GM18499 (cell line): ENCODE results near the gene SAP25.
"Not testable (repeated sequence)": the region's sequence is repeated elsewhere in the genome, so short reads cannot be mapped to it uniquely, and the experiment has no call there.

Source experiments
- ATAC-seq: cut with Tn5 transposase; IDR thresholded peaks from one replicate; pipeline ENCODE4 v1.9.1; 2021; ENCODE audit warnings: moderate number of reproducible peaks; ENCODE audit not compliant: insufficient read depth, unreplicated experiment

SAP25 gene

DNA sequence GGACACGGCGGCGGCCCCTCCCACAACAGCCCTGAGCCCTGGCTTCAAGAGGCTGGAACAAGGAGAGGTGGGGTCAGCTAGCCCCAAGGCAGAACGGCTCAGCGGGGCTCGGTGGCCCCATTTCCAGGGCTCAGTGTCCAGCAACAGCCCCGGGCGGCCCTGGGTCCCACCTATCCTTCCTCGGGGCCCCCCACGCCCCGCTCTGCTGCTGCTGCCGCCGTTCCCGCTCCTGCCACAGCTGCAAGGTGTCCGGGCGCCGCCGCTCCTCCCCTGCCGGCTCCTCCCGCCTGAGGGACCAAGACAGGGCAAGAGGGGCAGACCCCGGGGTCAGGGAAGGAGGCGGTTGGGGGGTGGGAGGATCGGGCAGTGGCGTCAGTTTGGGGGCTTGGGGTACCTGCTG, 3.4 kb upstream of the SAP25 start:
- ATAC-seq, result no peak

DNA sequence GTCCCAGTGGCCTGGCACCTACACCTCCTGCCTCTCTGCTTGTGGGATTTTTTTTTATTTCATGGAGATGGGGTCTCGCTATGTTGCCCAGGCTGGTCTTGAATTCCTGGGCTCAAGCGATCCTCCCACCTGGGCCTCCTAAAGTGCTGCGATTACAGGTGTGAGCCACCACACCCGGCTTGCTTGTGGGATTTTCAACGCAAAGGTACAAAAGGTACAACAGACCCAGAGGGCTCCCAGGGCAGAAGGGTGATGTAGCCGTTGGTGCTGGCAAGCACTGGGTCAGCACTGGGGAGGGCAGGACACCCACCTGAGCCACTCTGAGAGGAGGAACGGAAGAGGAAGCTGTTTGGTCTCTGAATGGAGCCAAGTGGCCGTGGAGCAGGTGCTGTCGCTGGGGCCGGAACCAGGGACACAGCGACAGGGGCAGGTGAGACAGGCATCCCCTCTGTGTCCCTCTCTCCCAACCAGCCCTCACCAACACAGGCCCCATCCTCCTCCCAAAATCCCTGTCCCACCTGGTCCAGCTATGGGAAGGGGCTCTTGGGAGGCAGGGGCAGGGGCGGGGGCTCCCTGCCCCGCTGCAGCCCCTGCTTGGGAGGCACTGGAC, 2.8 kb upstream of the SAP25 start:
- no peak for ATAC-seq

DNA sequence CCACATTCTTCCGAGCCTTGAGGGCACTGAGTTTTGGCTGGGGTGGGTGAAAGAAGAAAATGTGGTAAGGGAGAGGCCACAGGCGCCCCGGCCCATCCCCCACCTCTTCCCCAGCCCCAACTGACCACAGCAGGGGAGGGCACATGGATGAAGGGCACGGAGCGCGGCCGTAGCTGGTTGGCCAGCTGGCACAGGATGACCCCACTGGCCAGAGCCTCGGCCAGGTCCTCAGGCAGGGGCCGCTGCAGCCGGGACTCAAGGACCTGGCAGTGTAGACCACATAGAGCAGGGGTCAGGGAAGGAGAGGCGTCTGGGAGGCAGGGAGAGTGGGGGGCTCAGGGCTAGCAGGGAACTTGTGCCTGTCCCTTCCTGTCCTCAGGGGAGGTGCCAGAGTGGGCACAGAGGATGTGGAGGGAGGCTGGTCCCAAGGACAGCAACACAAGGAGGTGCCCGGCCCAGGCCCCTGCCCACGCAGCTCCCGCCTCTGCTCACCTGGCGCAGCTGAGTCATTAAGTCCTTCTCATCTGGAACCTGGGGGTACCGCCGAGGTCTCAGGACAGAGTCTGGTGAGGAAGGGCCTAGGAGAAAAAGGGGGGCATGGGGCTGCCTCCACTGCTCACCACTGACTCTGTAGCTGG, 2.2 kb upstream of the SAP25 start:
- no peak for ATAC-seq

DNA sequence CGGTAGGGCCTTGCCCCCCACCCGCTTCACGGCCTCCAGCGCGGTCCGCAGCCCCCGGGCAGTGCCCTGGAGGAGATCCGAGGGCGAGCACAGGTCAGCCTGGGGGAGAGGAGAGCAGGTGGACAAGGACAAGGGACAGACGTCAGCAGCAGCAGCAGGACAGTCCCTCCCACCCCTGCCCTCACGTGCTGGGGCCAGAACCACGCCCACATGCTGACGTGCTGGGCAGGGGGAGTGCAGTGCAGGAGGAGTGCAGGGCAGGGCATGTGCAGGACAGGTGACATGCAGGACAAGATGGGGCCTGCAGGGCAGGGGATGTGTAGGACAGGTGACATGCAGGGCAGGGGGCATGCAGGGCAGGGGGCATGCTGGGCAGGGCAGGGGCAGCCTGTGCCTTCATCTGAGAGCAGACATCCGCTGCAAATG, 1.5 kb upstream of the SAP25 start:
- no peak for ATAC-seq

DNA sequence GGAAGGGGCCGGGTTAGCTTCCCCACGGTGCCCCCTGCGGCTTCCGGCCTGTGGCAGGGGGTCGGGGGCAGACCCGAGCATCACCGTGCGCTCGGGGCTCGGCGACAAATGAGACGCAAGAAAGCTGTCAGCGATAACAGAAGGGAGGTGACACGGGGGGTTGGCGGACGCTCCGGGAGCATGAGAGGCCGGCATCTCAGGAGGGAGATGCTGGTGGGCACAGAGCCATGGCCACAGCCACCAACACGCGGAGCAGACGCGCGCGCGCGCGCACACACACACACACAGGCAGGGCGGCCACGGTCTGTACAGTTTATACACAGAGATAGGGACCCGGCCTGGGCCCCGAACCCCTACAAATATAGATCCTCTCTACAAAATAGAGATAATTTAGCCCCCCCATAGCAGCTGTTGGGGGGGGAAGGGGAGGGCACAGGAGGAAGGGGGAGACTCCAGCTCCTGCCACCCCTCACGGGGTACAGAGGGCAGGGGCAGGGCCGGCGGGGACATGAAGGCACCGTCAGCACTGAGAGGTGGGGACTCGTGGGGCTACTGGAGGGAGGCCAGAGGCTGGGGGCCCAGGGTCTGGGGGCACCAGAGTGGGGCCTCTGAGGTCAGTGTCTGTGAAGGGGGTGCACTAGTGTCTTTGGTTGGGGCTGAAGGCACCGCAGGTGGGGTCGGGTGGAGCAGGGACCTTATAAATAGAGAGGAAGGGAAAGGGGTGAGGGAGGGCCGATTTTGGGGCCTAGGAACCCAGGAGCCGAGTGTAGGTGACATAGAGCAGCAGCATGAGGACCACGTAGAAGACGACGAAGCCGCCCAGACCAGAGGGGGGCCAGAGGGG, 884 bp upstream of the SAP25 start:
- ATAC-seq, result no peak

DNA sequence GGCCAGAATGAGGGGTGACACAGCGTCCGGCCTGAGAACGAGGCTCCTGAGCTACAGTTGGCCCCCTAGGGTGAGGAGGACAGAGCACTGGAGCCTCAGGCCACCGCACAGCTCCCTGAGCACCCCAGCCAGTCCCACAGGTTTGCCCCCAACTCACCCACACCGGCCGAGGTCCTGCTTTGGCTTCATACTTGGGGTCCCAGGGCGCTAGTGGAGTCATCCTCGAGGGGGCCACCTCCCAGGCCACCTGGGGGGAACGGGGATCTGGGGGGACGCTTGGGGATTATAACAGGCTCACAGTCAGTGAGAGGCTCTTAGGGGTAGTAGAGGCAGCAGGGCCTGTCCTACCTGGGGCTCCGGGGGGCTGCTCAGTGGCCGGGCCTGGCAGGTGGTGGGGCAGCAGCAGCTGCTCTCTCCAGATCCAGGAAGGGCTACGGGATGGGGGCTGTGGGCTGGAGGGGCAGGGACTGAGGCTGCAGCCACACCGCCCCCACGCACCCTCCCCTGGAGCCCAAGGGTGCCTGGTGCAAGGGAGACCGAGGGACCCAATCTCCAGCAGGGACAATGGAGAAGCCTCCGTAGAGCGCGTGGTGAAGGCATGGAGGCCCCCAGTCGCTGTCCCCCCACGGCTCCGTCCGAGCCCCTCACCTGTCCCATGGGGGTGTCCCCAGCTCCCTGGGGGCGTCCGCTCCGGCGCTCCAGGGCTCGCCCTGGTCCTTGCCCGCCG, 588 bp downstream of the SAP25 start:
- no peak for ATAC-seq

DNA sequence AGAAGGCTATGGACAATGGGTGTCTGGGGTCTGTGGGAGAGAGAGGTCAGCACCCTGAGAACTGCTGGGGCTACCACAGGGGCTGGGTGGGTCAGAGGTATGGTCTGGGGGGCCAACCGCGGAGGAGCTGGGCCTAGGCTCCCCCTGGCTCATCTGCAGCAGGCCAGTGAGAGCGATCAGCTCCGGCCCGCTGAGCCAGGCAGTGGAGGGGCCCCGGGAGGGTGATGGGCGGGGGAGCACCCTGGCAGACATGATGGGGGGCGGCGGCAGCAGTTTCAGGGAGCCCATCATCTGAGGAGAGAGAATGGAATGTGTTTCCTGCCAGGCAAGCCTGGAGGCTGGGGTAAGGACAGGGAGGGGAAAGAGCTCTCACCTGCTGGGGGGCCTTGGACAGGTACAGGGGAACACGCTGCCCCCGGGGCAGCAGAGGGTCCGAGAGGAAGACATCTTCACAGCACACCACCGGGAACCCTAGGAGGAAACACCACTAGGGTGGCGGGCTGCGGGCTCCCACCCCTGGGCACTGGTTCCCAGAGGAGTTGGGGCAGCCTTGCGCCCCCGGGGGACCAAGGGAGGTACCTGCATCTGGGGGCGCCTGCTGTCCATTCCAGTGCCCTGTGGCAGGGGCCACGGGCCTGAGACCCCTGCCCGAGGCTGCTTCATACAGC, 1.3 kb downstream of the SAP25 start:
- ATAC-seq, result no peak

DNA sequence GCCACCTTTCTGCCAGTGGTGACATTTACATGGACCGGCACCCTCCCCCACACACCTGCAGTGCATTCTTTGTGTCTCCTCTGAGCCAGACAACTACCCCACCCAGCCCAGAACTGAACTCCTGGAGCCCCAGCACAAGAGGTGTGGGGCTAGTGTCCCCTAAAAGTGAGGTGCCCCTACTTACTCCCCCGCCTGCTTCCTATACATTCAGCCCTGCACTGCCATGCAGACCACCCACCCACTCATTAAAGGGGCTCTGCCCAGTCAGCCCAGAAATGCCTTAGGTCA, 1.9 kb downstream of the SAP25 start:
- no peak for ATAC-seq

DNA sequence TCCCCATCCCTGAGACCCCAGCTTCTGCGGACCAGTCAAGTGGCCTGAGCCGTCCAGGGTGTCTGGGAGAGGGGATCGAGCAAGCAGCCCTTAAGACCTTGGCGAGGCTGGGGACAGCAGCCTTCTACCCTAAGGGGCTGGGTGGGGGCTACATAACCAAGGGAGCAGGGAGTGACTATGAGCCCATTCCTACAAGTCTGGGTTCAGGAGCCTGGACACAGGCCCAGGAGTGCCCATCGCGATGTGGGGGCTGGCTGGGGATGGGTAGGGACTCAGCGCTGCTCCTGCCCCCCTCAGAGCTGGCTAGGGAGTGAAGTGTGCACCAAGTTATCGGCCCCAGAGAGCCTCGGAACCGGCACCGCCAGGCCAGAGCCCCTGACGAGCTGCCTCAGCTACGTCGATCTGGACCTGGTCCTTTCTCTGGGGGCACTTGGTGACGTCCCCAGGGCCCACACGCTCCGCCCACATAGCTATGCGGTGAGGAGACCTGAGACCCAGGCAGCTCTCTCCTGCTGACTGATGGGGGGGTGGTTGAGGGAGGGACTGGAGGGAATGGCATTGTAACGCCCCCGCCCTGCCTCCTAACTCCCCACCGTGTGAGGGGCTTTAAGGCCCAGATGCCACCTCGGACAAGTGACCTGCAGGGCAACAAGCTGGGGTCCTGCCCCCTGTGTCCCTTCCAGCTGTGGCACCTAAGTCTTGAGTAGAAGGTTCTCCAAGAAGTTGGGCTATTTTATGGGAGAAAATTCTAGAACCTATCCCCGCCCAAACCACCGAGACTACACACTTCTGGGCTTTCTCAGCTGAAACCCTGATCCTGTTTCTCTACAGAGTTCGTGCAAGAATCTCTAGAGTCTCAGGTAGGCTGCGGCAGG, 2.5 kb downstream of the SAP25 start:
- no peak for ATAC-seq

DNA sequence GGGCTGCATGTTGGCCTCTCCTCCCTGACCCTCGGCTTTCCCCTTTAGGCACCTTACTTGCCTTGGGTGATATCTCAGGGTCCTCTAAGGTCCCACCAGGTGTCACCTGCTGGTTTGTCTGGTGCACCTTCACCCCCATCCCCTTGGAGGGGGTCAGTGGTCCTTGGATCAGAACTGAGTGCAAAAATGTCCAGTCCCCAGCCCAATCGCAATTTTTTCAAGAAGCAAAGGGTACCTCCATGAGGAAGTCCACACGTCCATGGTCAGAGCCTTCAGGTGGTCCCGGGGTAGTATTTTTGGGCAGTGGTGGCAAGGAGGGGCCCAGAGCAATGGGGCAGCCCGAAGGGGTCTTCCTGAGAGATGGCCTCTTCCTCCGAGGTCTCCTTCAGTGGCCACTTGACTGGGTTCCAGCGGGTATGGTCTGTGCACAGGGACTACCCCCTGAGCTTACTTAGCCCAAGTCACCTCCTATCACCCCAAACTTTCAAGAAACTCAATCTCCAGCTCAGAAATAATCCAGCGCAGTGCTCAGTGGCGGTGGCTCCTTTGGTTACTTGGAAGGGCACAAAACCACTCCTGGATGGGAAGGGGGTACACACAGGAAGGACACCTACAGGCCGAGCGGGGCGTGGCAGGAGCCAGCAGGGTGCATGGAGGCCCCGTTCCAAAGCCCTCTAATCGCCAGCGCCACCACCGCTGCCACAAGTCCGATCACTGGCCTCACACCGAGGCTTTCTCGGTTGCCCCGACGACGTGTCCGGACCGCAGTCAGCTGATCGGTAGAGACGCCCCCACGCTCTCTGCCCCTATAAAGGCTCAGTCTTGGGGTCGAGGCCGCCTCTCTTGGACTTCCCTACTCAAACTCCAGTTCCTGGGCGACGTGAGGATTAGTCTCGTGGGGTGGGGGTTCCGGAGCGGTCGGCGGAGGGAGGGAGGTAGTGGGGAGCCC, 4.5 kb downstream of the SAP25 start:
- no peak for ATAC-seq

DNA sequence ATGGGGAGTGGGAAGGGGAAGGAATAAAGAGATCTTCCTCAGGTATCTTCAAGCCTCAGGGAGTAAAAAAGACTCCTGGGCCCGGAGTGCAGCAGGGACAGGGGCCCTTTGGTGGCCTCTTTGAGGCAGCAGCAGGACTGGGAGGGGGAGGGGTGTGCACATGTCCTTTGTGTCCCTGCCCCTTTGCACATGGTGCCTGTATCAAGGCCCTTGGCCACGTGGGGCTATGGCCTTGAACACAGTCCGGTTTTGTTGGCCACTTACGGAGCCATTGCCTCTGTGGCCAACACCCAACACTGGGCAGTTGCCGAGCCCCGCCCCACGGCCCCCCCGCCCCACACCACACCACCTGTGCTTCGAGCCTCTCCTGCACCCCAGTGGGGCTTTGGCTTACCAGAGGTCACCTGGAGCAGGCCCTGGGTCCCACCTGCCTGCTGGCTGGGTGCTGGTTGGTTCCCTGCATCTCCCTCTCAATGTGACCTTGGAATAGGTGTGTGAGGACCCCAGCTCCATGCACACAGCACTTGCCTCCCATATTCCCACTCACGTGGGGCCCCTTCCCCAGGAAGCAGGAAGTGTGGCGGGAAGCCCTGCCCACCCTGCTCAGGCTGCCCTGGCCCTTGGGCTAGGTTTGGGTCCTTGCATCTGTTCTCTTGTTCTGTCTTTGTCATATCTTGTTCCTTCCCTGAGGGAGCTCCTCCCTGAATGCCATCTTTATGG, 5.4 kb downstream of the SAP25 start:
- ATAC-seq, result no peak

DNA sequence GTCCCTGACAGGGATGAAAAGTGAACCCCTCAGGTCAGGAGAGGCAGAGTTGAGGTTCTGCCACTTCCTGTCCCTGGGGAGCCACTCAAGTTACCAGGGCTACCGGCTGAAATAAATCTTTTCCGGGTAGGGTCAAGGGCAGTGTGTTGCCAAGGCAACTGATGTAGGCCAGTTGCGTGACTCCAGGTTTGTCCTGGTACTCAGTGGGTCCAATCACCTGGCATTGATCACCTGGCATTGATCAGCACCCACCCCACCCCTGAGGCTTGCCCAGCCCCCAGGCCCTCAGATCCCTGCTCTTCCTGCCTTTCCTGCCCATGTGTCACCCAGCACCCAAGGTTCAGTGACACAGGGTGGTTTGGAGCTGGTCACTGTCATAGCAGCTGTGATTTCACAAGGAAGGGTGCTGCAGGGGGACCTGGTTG, 5.9 kb downstream of the SAP25 start:
- ATAC-seq, result no peak

DNA sequence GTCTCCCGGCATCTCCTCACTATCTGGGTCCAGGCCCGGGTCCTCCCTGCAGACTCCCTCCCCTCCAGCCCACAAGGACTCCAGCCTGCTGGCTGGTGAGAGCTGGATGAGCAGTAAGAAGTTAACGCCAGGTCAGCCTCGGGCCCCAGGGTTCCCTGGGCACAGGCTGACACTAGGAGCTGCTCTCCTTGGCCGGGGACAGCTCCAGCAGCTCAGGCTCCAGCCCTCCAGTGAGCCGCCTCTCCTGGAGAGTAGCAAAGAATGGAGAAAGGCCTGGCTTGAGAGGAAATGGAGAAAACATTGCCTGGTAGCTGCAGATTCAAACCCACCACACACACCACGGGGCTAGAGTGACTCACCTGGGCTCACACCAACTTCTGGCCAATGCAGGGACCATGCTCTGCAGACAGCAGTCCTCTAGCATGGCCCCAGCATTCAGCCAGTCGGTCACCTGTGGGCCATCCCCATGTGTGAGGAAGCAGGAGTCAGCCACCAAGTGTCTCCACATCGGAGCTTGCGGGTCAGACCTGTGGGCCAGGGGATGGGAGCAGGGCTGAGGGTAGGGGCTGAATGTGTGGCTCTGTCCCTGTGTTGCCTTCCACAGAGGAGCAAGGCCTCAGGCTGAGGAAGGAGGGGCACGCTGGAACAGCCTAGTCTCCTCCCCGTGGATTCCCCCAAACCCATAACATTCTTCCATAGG, 6.5 kb downstream of the SAP25 start:
- ATAC-seq, result no peak

DNA sequence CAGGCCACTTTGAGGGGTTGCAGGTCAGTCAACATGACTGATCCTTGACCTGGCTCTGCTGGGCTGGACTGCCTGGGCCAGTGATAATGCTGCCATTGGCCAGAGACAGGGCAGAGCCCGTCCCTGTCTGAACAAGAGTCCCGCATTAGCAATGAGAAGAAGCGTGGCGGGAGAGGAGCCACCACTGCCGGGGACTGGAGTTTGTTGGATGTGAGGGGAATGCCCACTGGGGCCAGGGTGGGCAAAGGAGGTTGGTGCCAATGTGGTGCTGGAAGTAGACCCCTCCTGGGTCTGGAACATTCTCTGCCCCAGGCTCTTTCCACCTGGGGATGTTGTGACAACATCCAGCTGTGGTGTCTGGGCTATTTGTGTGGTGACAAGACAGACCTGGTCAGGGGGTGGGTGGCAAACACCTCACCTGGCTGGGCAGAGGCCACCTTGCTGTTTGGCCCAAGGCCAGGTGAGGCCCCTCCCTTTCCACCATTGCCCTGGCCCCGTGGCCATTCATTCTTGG, 7.6 kb downstream of the SAP25 start:
- no peak for ATAC-seq

DNA sequence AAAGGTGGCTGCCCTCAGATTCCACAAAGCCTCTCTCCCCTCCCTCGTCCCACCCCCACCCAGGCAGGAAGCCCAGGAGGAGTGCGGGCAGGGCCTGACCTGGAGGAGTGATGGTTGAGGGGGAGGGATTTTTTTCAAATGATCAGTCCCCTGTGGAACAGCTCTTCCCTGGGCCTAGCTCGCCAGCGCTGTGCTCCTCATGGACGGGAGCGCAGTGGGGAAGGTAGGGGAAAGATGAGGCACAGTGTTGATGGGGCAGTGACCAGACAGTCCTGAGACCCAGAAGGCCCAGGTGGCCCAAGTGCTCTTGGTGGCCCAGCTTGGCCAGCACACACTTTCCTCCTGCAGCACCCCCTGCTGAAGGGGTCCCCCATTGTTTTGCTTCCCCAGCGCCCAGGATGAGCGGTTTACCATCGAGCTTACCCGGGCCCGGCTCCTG, 8.5 kb downstream of the SAP25 start:
- no peak for ATAC-seq

DNA sequence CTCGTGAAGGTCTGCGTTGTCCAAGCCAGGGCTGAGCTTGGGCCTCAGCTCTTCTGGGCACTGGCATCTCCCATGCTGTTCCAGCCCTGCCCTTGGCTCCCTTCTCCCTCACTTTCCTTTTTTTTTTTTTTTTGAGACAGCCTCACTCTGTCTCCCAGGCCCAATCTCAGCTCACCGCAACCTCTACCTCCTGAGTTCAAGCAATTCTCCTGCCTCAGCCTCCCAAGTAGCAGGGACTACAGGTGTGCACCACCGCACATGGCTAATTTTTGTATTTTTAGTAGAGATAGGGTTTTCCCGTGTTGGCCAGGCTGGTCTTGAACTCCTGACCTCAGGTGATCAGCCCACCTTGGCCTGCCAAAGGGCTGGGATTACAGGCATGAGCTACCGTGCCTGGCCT, 9.3 kb downstream of the SAP25 start:
- ATAC-seq, result not testable (repeated sequence)

DNA sequence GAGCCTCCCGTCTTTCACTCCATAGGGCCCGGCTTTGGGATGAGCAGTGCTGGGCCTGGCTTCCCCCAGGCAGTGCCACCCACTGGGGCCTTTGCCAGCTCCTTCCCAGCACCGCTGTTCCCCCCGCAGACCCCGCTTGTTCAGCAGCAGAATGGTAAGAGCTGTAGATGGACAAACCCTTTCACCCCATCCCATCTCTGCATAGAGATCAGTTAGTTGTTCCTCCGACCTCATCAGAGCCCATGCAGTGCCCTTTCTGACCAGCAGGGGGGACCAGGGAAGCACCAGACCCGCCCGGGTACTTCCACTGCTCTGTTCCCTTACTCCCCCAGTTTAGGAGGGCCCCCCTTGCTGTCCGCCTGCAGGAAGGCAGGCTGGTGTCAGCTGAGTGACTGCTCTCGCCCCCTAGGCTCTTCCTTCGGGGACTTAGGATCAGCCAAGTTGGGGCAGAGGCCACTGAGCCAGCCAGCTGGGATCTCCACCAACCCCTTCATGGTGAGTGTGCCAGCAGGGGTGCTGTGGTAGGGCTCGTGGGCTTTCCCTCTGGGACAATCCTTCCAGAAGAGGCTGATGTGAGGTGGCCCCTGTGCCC, 9.8 kb downstream of the SAP25 start:
- no peak for ATAC-seq
